CD4-positive, alpha-beta T cell (primary cell): Measurements from ENCODE around the gene DMAC2. TPM values are rescaled to one million over a fixed set of nuclear protein-coding genes. Genes with fewer than 3 reads are reported as not detected.

Experiments
- ATAC-seq: fragments of 200-7000 bp; cut with Tn5 transposase; one replicate; pipeline ENCODE4 v1.10.0; 2022; ENCODE audit warnings: mild to moderate bottlenecking; ENCODE audit not compliant: poor library complexity
- CTCF ChIA-PET: fragments of 350-600 bp; sonication (Branson Sonifier 250); formaldehyde crosslinking; loops from one replicate; lab custom pipeline; 2021; ENCODE audit warnings: antibody characterized with exemption, inconsistent platforms; lab: Charles Lee
- POLR2A ChIA-PET: fragments of 350-600 bp; sonication (Branson Sonifier 250); formaldehyde crosslinking; loops from one replicate; lab custom pipeline; 2021; ENCODE audit warnings: antibody characterized with exemption, inconsistent platforms; lab: Charles Lee
- DNase-seq, 14 experiments: peaks; one replicate each; pipeline ENCODE4 v3.0.0-alpha.2; 2013 to 2020; ENCODE audit warnings: mixed read lengths in 2 of 14
- H3K27ac ChIP-seq, 2 donors: one replicate each; pipeline versions ENCODE4 v1.5.1 to v1.7.0; 2013; ENCODE audit warnings: low read length in 2 of 2, low read depth in 1 of 2, mild to moderate bottlenecking in 1 of 2
- H3K27me3 ChIP-seq, 2 experiments: 1 replicate in 1 of 2; 2 replicates in 1 of 2; pipeline versions ENCODE4 v1.6.1 to v1.7.0; 2013; ENCODE audit warnings: low read length in 2 of 2, control low read depth in 1 of 2, mild to moderate bottlenecking in 1 of 2, moderate library complexity in 1 of 2; ENCODE audit not compliant: insufficient read depth in 2 of 2, control insufficient read depth in 1 of 2
- H3K36me3 ChIP-seq: one replicate; pipeline ENCODE4 v1.6.1; 2013; ENCODE audit warnings: low read length, control low read depth; ENCODE audit not compliant: insufficient read depth
- H3K4me1 ChIP-seq: one replicate; pipeline ENCODE4 v1.6.1; 2013; ENCODE audit warnings: low read length, control low read depth; ENCODE audit not compliant: insufficient read depth
- H3K4me3 ChIP-seq: one replicate; pipeline ENCODE4 v1.5.1; 2013; ENCODE audit warnings: mild to moderate bottlenecking, low read length, moderate library complexity
- H3K9me3 ChIP-seq, 2 experiments: 1 replicate in 1 of 2; 2 replicates in 1 of 2; pipeline versions ENCODE4 v1.6.1 to v1.7.0; 2013; ENCODE audit warnings: low read length in 2 of 2, mild to moderate bottlenecking in 2 of 2, control low read depth in 1 of 2, moderate library complexity in 1 of 2; ENCODE audit not compliant: control insufficient read depth in 1 of 2, insufficient read depth in 1 of 2
- H3K27ac Mint-ChIP-seq: one replicate; pipeline ENCODE4 v1.8.0; 2020; ENCODE audit warnings: mixed read lengths
- H3K27me3 Mint-ChIP-seq: one replicate; pipeline ENCODE4 v1.8.0; 2021; ENCODE audit warnings: mixed read lengths
- H3K36me3 Mint-ChIP-seq: one replicate; pipeline ENCODE4 v1.8.0; 2021; ENCODE audit warnings: low read depth, mixed read lengths
- H3K4me1 Mint-ChIP-seq: one replicate; pipeline ENCODE4 v1.8.0; 2021; ENCODE audit warnings: low read depth, mixed read lengths
- H3K4me3 Mint-ChIP-seq: one replicate; pipeline ENCODE4 v1.8.0; 2020; ENCODE audit warnings: mild to moderate bottlenecking, mixed read lengths
- H3K9me3 Mint-ChIP-seq: one replicate; pipeline ENCODE4 v1.8.0; 2020; ENCODE audit warnings: mixed read lengths
- intact Hi-C, 2 experiments: fragments of 100-400 bp; cut with DNase I in 1 of 2; cut with micrococcal nuclease in 1 of 2; formaldehyde crosslinking; loops; one replicate each; pipeline versions ENCODE4 v1.15.1 to v1.9.0; 2023 to 2025; cut with DNase I, micrococcal nuclease
- total RNA-seq, 174 experiments: library from RNA in 2 of 174; stranded (reverse) in 2 of 174; gene quantifications; one replicate each; pipeline ENCODE4 v1.2.3 and lab custom pipeline; 2021 to 2026
- TF ChIP-seq, protein P1 (sequence below): fragments of 200-600 bp; IDR thresholded peaks from one replicate; pipeline ENCODE4 v1.8.0; 2022; ENCODE audit warnings: antibody characterized with exemption, mild to moderate bottlenecking

The DMAC2 gene
- total RNA-seq, 2 experiments from 2014 or later, result 21.6 to 25.7 TPM

GRCh38 chr19:41392775-41393174, 46.9 kb downstream of the DMAC2 start:
- Histone ChIP-seq H3K4me1 (peaks cover 21% of the 10 kb centered on the region), H3K4me3 (no peak overlapping the region), H3K27ac (no peak overlapping the region), H3K27me3 (no peaks in the 10 kb centered on the region), H3K9me3 (no peaks in the 10 kb centered on the region), H3K36me3 (peaks cover 45% of the 10 kb centered on the region)
- ChIA-PET CTCF (no interaction called here), POLR2A (interaction anchor here (1.0 kb wide), 1 partner anchor 29 kb away, joined by 3 read pairs; the partner anchor contains the start of gene B9D2)
- intact Hi-C loops, result no loop called here
- DNase-seq (no peak), ATAC-seq (no peak)
- TF ChIP-seq, protein P1, sequence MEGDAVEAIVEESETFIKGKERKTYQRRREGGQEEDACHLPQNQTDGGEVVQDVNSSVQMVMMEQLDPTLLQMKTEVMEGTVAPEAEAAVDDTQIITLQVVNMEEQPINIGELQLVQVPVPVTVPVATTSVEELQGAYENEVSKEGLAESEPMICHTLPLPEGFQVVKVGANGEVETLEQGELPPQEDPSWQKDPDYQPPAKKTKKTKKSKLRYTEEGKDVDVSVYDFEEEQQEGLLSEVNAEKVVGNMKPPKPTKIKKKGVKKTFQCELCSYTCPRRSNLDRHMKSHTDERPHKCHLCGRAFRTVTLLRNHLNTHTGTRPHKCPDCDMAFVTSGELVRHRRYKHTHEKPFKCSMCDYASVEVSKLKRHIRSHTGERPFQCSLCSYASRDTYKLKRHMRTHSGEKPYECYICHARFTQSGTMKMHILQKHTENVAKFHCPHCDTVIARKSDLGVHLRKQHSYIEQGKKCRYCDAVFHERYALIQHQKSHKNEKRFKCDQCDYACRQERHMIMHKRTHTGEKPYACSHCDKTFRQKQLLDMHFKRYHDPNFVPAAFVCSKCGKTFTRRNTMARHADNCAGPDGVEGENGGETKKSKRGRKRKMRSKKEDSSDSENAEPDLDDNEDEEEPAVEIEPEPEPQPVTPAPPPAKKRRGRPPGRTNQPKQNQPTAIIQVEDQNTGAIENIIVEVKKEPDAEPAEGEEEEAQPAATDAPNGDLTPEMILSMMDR, result no peak
- H3K36me3 Mint-ChIP-seq, result peaks cover 63% of the 10 kb centered on the region
- H3K27me3 Mint-ChIP-seq, result no peaks in the 10 kb centered on the region
- no peaks in the 10 kb centered on the region for H3K9me3 Mint-ChIP-seq
- H3K27ac Mint-ChIP-seq, result no peak overlapping the region
- peaks cover 27% of the 10 kb centered on the region for H3K4me1 Mint-ChIP-seq
- no peak overlapping the region for H3K4me3 Mint-ChIP-seq

DNA sequence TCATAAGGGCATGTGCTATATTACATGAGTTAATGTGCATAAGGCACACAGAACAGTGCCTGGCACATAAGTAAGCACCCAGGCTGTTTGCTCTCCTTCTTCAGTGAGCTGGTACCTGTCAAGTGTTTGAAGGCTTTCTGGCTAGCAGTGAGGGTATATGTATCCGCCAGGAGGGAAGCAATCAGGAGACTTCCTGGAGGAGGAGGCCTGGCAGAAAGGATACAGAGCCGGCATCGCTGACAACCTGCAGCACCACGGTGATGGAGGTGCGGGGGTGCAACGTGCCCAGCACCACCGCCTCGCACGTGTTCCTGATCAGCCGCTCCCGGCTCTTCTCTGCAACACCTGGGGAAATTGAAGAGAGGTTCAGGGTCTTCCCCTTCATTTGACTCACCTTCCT, 48.1 kb downstream of the DMAC2 start:
- no peak overlapping the region for H3K27ac ChIP-seq
- POLR2A ChIA-PET, result no interaction called here
- Mint-ChIP-seq H3K4me3 (no peak overlapping the region), H3K9me3 (no peaks in the 10 kb centered on the region), H3K27me3 (no peaks in the 10 kb centered on the region), H3K4me1 (peaks cover 16% of the 10 kb centered on the region), H3K27ac (no peak overlapping the region), H3K36me3 (peaks cover 61% of the 10 kb centered on the region)
- CTCF ChIA-PET, result no interaction called here
- TF ChIP-seq, protein P1, result no peak
- DNase-seq (no peak), ATAC-seq (no peak)
- peaks cover 15% of the 10 kb centered on the region for H3K4me1 ChIP-seq
- H3K36me3 ChIP-seq, result peaks cover 45% of the 10 kb centered on the region
- no peaks in the 10 kb centered on the region for H3K27me3 ChIP-seq
- H3K4me3 ChIP-seq, result no peak overlapping the region
- H3K9me3 ChIP-seq, result no peaks in the 10 kb centered on the region
- intact Hi-C loops, result no loop called here

GRCh38 chr19:41386442-41386841, 53.3 kb downstream of the DMAC2 start:
- DNase-seq (no peak), ATAC-seq (no peak)
- Histone ChIP-seq H3K4me3 (no peak overlapping the region), H3K4me1 (no peaks in the 10 kb centered on the region), H3K27me3 (no peaks in the 10 kb centered on the region), H3K27ac (no peak overlapping the region), H3K36me3 (peaks cover 34% of the 10 kb centered on the region), H3K9me3 (no peaks in the 10 kb centered on the region)
- Mint-ChIP-seq H3K9me3 (no peaks in the 10 kb centered on the region), H3K27me3 (no peaks in the 10 kb centered on the region), H3K27ac (no peak overlapping the region), H3K4me3 (no peak overlapping the region), H3K4me1 (no peaks in the 10 kb centered on the region), H3K36me3 (peaks cover 44% of the 10 kb centered on the region)
- intact Hi-C loops, result no loop called here
- ChIA-PET POLR2A (no interaction called here), CTCF (no interaction called here)
- TF ChIP-seq, protein P1, result no peak
